NB4 (cell line): ENCODE data around the gene CHST11.

Experiments used
- MYC ChIP-seq: IDR thresholded peaks from 2 replicates; pipeline ENCODE4 v1.6.1; 2011; ENCODE audit warnings: low read depth, low read length
- POLR2A ChIP-seq: IDR thresholded peaks from 2 replicates; pipeline ENCODE4 v1.6.1; 2011; ENCODE audit warnings: mild to moderate bottlenecking; ENCODE audit not compliant: insufficient read length; ENCODE audit errors: extremely low read depth
- TF ChIP-seq, protein P1 (sequence below): IDR thresholded peaks from one replicate; pipeline ENCODE4 v1.5.1; 2012; ENCODE audit warnings: low read depth, low read length
- TF ChIP-seq, protein P2 (sequence below): IDR thresholded peaks from 2 replicates; pipeline ENCODE4 v1.6.1; 2011; ENCODE audit warnings: low read depth, low read length

DNA sequence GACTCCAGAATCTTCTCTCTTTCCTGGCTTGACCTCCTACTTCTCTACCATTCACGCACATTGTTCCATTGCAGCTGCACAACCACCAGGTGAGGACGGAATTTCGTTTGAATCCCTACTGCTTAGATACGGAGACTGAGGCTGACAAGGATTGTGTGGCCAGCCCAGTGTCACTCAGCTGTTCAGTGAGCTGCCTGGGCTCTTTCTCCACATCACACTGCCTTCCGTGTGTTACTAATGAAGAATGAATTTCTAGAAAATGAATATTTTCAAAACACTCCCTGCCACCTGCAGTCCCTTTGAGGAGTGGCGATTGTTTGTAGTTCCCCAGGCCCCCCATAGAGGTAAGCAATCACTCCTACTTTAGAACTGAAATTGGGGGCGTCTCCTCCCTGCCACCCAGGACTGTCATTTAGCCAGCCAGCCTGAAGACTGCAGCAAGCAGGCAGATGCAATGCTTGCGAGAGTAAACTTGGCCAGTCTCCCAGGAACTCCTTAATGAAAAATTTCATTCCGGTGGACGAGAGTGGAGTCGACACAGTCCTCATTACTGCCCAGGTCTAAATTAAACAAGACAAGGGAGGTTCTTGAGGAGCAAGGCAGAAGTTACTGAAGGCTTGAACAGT, 261.7 kb downstream of the CHST11 start:
- TF ChIP-seq POLR2A (no peak), MYC (no peak)
- TF ChIP-seq, protein P1, sequence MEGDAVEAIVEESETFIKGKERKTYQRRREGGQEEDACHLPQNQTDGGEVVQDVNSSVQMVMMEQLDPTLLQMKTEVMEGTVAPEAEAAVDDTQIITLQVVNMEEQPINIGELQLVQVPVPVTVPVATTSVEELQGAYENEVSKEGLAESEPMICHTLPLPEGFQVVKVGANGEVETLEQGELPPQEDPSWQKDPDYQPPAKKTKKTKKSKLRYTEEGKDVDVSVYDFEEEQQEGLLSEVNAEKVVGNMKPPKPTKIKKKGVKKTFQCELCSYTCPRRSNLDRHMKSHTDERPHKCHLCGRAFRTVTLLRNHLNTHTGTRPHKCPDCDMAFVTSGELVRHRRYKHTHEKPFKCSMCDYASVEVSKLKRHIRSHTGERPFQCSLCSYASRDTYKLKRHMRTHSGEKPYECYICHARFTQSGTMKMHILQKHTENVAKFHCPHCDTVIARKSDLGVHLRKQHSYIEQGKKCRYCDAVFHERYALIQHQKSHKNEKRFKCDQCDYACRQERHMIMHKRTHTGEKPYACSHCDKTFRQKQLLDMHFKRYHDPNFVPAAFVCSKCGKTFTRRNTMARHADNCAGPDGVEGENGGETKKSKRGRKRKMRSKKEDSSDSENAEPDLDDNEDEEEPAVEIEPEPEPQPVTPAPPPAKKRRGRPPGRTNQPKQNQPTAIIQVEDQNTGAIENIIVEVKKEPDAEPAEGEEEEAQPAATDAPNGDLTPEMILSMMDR: no peak
- TF ChIP-seq, protein P2, sequence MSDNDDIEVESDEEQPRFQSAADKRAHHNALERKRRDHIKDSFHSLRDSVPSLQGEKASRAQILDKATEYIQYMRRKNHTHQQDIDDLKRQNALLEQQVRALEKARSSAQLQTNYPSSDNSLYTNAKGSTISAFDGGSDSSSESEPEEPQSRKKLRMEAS: no peak
